Measurements from ENCODE around the gene SHC3.

The SHC3 gene

GRCh38 chr9:88976890-88977257 lies 201.7 kb downstream of the SHC3 start:
- DNase-seq, result no peak

- no peak for DNase-seq
Measured at GRCh38 chr9:88975966-88976889, 202.4 kb downstream of the SHC3 start.

GRCh38 chr9:88974641-88975040 lies 204.0 kb downstream of the SHC3 start:
- no peak for DNase-seq

- DNase-seq, result no peak
Measured at GRCh38 chr9:88973281-88974045, 205.2 kb downstream of the SHC3 start.

GRCh38 chr9:88972401-88972800 lies 206.2 kb downstream of the SHC3 start:
- DNase-seq, result no peak

GRCh38 chr9:88971131-88971960 lies 207.3 kb downstream of the SHC3 start:
- DNase-seq, result no peak

- no peak for DNase-seq
Measured at GRCh38 chr9:88969646-88970373, 208.8 kb downstream of the SHC3 start.

- no peak for DNase-seq
Measured at GRCh38 chr9:88968799-88969198, 209.8 kb downstream of the SHC3 start.

GRCh38 chr9:88966894-88967676 lies 211.5 kb downstream of the SHC3 start:
- DNase-seq, result no peak

- DNase-seq, result no peak
Measured at GRCh38 chr9:88965473-88965872, 213.1 kb downstream of the SHC3 start.

- DNase-seq, result no peak
Measured at GRCh38 chr9:88960632-88961031, 218.0 kb downstream of the SHC3 start.

- no peak for DNase-seq
Measured at GRCh38 chr9:88959727-88960469, 218.7 kb downstream of the SHC3 start.

- DNase-seq, result no peak
Measured at GRCh38 chr9:88957526-88957925, 221.1 kb downstream of the SHC3 start.

Data from T-helper 1 cell (primary cell).